H9 (cell line): Measurements from ENCODE around the gene RBM4B. TPM values are rescaled to one million over a fixed set of nuclear protein-coding genes. Genes with fewer than 3 reads are reported as not detected.

ENCODE experiments used
- DNase-seq: peaks from one replicate; pipeline ENCODE4 v3.0.0-alpha.2; 2017
- H2AFZ ChIP-seq: one replicate; pipeline ENCODE4 v1.6.1; 2013; ENCODE audit warnings: mild to moderate bottlenecking, low read length, control low read depth, moderate library complexity
- H2AK5ac ChIP-seq: 2 replicates; pipeline ENCODE4 v1.6.1; 2013; ENCODE audit warnings: low read length, control low read depth, mixed read lengths; ENCODE audit not compliant: insufficient read length
- H2BK120ac ChIP-seq: one replicate; pipeline ENCODE4 v1.6.1; 2013; ENCODE audit warnings: low read depth, mild to moderate bottlenecking, low read length, control low read depth, inconsistent platforms; ENCODE audit not compliant: poor library complexity, severe bottlenecking
- H2BK12ac ChIP-seq: 2 replicates; pipeline ENCODE4 v1.6.1; 2013; ENCODE audit warnings: low read length, control low read depth, mixed read lengths, low read depth; ENCODE audit not compliant: insufficient read length
- H2BK15ac ChIP-seq: 2 replicates; pipeline ENCODE4 v1.6.1; 2013; ENCODE audit warnings: low read depth, low read length, control low read depth
- H2BK20ac ChIP-seq: one replicate; pipeline ENCODE4 v1.6.1; 2013; ENCODE audit warnings: low read depth, mild to moderate bottlenecking, low read length, control low read depth, inconsistent platforms; ENCODE audit not compliant: poor library complexity, severe bottlenecking
- H2BK5ac ChIP-seq: 2 replicates; pipeline ENCODE4 v1.6.1; 2013; ENCODE audit warnings: low read length, control low read depth, mixed read lengths; ENCODE audit not compliant: insufficient read length
- H3K14ac ChIP-seq: 2 replicates; pipeline ENCODE4 v1.6.1; 2013; ENCODE audit warnings: low read length, control low read depth; ENCODE audit not compliant: insufficient read depth
- H3K18ac ChIP-seq: 2 replicates; pipeline ENCODE4 v1.6.1; 2013; ENCODE audit warnings: low read depth, mild to moderate bottlenecking, mixed read lengths, low read length, control low read depth; ENCODE audit not compliant: insufficient read length
- H3K23ac ChIP-seq: 2 replicates; pipeline ENCODE4 v1.6.1; 2013; ENCODE audit warnings: low read length, control low read depth, mixed read lengths, low read depth; ENCODE audit not compliant: insufficient read length
- H3K23me2 ChIP-seq: 2 replicates; pipeline ENCODE4 v1.6.1; 2013; ENCODE audit warnings: low read depth, mild to moderate bottlenecking, mixed read lengths, low read length, control low read depth; ENCODE audit not compliant: insufficient read length, poor library complexity, severe bottlenecking
- H3K27ac ChIP-seq: 2 replicates; pipeline ENCODE4 v1.5.1; 2013; ENCODE audit warnings: low read length, control low read depth, mixed read lengths, low read depth; ENCODE audit not compliant: insufficient read length
- H3K27me3 ChIP-seq: 2 replicates; pipeline ENCODE4 v1.6.1; 2013; ENCODE audit warnings: low read length, control low read depth, inconsistent platforms; ENCODE audit not compliant: insufficient read depth
- H3K4ac ChIP-seq: 2 replicates; pipeline ENCODE4 v1.6.1; 2013; ENCODE audit warnings: low read depth, mild to moderate bottlenecking, control low read depth, inconsistent platforms, low read length, moderate library complexity
- H3K4me1 ChIP-seq: 2 replicates; pipeline ENCODE4 v1.6.1; 2013; ENCODE audit warnings: low read length, control low read depth, inconsistent platforms; ENCODE audit not compliant: insufficient read depth
- H3K4me2 ChIP-seq: 2 replicates; pipeline ENCODE4 v1.6.1; 2013; ENCODE audit warnings: low read length, control low read depth, mixed read lengths; ENCODE audit not compliant: insufficient read length, insufficient read depth
- H3K56ac ChIP-seq: 2 replicates; pipeline ENCODE4 v1.6.1; 2013; ENCODE audit warnings: low read depth, mild to moderate bottlenecking, mixed read lengths, low read length, control low read depth; ENCODE audit not compliant: insufficient read length
- H3K79me1 ChIP-seq: 2 replicates; pipeline ENCODE4 v1.6.1; 2013; ENCODE audit warnings: low read depth, mild to moderate bottlenecking, moderate library complexity, low read length, control low read depth, inconsistent platforms; ENCODE audit not compliant: insufficient read depth, poor library complexity, severe bottlenecking
- H3K79me2 ChIP-seq: 2 replicates; pipeline ENCODE4 v1.6.1; 2013; ENCODE audit warnings: low read length, control low read depth, inconsistent platforms; ENCODE audit not compliant: insufficient read depth
- H3K9ac ChIP-seq: 2 replicates; pipeline ENCODE4 v1.6.1; 2013; ENCODE audit warnings: low read length, control low read depth, mixed read lengths; ENCODE audit not compliant: insufficient read length; ENCODE audit errors: extremely low read depth
- H3K9me3 ChIP-seq: one replicate; pipeline ENCODE4 v1.6.1; 2013; ENCODE audit warnings: low read depth, low read length, inconsistent platforms; ENCODE audit not compliant: control insufficient read depth
- H3T11ph ChIP-seq: one replicate; pipeline ENCODE4 v1.6.1; 2013; ENCODE audit warnings: mild to moderate bottlenecking, low read length, control low read depth, inconsistent platforms
- H4K20me1 ChIP-seq: one replicate; pipeline ENCODE4 v1.6.1; 2013; ENCODE audit not compliant: control insufficient read depth, insufficient read length, insufficient read depth
- H4K5ac ChIP-seq: 2 replicates; pipeline ENCODE4 v1.6.1; 2013; ENCODE audit warnings: low read depth, mild to moderate bottlenecking, mixed read lengths, low read length, control low read depth; ENCODE audit not compliant: insufficient read length
- H4K8ac ChIP-seq: replicated peaks from 2 replicates; pipeline ENCODE4 v1.6.1; 2013; ENCODE audit warnings: low read length, control low read depth, mixed read lengths, low read depth; ENCODE audit not compliant: insufficient read length
- H4K91ac ChIP-seq: 2 replicates; pipeline ENCODE4 v1.6.1; 2013; ENCODE audit warnings: low read depth, mild to moderate bottlenecking, moderate library complexity, mixed read lengths, low read length, control low read depth; ENCODE audit not compliant: insufficient read length
- H3K27ac Mint-ChIP-seq, 3 experiments: 2 replicates in 2 of 3; 3 replicates in 1 of 3; pipeline ENCODE4 v1.8.0; 2020 to 2021; ENCODE audit warnings: mixed read lengths in 3 of 3, mild to moderate bottlenecking in 1 of 3, moderate library complexity in 1 of 3
- H3K27me3 Mint-ChIP-seq: 2 replicates; pipeline ENCODE4 v1.8.0; 2021; ENCODE audit warnings: low read depth, mild to moderate bottlenecking, moderate library complexity, mixed read lengths
- H3K36me3 Mint-ChIP-seq, 3 experiments: 2 replicates in 2 of 3; 3 replicates in 1 of 3; pipeline ENCODE4 v1.8.0; 2020 to 2021; ENCODE audit warnings: low read depth in 3 of 3, mixed read lengths in 3 of 3; ENCODE audit not compliant: insufficient read depth in 1 of 3
- H3K4me1 Mint-ChIP-seq, 2 experiments: 2 replicates each; pipeline ENCODE4 v1.8.0; 2020; ENCODE audit warnings: mixed read lengths in 2 of 2
- H3K4me3 Mint-ChIP-seq, 2 experiments: 2 replicates in 1 of 2; 3 replicates in 1 of 2; pipeline ENCODE4 v1.8.0; 2020 to 2021; ENCODE audit warnings: mild to moderate bottlenecking in 2 of 2, mixed read lengths in 2 of 2, moderate library complexity in 1 of 2
- H3K9me3 Mint-ChIP-seq, 2 experiments: 2 replicates in 1 of 2; 3 replicates in 1 of 2; pipeline ENCODE4 v1.8.0; 2020; ENCODE audit warnings: mild to moderate bottlenecking in 2 of 2, mixed read lengths in 2 of 2, moderate library complexity in 1 of 2
- CTCF ChIP-seq: fragments of 200-600 bp; sonication (generic); conservative IDR thresholded peaks from 3 replicates; pipeline ENCODE4 v1.8.0; 2021; ENCODE audit warnings: antibody characterized with exemption, mild to moderate bottlenecking
- WGBS: extraction: QIAGEN DNeasy Blood & Tissue Kit; methylation state at CpG from one replicate; pipeline ENCODE4 v1.1.7; 2013; ENCODE audit warnings: missing lambda C conversion rate, low lambda C conversion rate, mixed read lengths; ENCODE audit not compliant: insufficient read length; ENCODE audit errors: extremely low coverage; 5-methylcytosine and 5-hydroxymethylcytosine counted together
- total RNA-seq: library from RNA; stranded (reverse); gene quantifications from 2 replicates; pipeline ENCODE4 v1.2.1, GENCODE V29; 2021

Gene RBM4B
- total RNA-seq, 1 experiment from 2014 or later = 34.0 TPM

DNA sequence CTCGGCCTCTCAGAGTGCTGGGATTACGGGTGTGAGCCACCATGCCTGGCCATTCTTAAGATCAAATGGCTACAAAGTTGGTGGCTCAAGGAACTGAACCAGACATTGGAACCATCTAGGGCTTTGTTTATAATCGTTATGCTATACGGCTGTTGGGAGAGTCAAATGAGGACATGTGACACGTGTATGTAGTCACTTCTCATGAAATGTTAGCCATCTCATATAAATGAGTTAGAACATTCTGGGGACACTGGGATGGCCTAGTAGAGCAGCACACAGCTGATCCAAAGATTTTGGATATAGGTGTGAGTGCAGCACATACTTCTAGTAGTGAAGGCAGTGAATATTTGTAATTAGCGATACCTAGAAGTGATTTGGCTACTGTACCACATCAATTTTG is 45.8 kb downstream of the RBM4B start:
- Histone ChIP-seq H2BK120ac (no peak overlapping the region), H2BK12ac (no peak overlapping the region), H3K9me3 (no peaks in the 10 kb centered on the region), H3K27me3 (no peaks in the 10 kb centered on the region), H3K4me2 (no peak overlapping the region), H2BK15ac (no peak overlapping the region), H4K20me1 (no peaks in the 10 kb centered on the region), H3K14ac (no peak overlapping the region), H2AFZ (no peak overlapping the region), H3K27ac (no peak overlapping the region), H2AK5ac (no peak overlapping the region), H4K8ac (no peak overlapping the region), H3T11ph (no peak overlapping the region), H3K23ac (no peak overlapping the region), H3K9ac (no peak overlapping the region), H3K79me1 (no peaks in the 10 kb centered on the region), H2BK5ac (no peak overlapping the region), H3K4ac (no peak overlapping the region), H3K79me2 (peaks cover 29% of the 10 kb centered on the region; the same call in 1 of the 2 replicates), H3K4me1 (no peaks in the 10 kb centered on the region), H4K91ac (no peak overlapping the region), H3K56ac (no peak overlapping the region), H3K23me2 (no peaks in the 10 kb centered on the region), H4K5ac (no peak overlapping the region), H2BK20ac (no peak overlapping the region), H3K18ac (no peak overlapping the region)
- Mint-ChIP-seq H3K27me3 (no peaks in the 10 kb centered on the region), H3K4me3 (no peak overlapping the region), H3K27ac (no peak overlapping the region; a peak in 2 of 7 replicates), H3K36me3 (peaks cover 44 to 77% (median 65%) of the 10 kb centered on the region in 3 experiments), H3K4me1 (peaks cover 5 to 8% of the 10 kb centered on the region in 2 experiments; a peak in 3 of 4 replicates), H3K9me3 (no peaks in the 10 kb centered on the region)
- DNase-seq = no peak
- TF ChIP-seq CTCF = no peak
- no CpG with 5 or more reads among the region's 6 CpGs for WGBS
